Right atrium auricular region (tissue), 2 donors: ENCODE measurements around the gene GINS2. TPM values are rescaled to one million over a fixed set of nuclear protein-coding genes. Genes with fewer than 3 reads are reported as not detected.

Experiments
- DNase-seq: peaks from one replicate; pipeline ENCODE4 v3.0.0-alpha.2; 2019; ENCODE audit warnings: low spot score
- H3K27ac ChIP-seq, 2 donors: fragments of 200-600 bp; sonication (generic); 1 replicate in 1 of 2; 2 replicates in 1 of 2; pipeline ENCODE4 v1.5.1; 2016 to 2019
- H3K27me3 ChIP-seq, 2 donors: fragments of 200-600 bp; sonication (generic); one replicate each; pipeline versions ENCODE4 v1.5.1 to v1.6.0; 2017 to 2019
- H3K36me3 ChIP-seq: fragments of 200-600 bp; sonication (generic); one replicate; pipeline ENCODE4 v1.5.1; 2016
- H3K4me1 ChIP-seq, 2 donors: fragments of 200-600 bp; sonication (generic); one replicate each; pipeline versions ENCODE4 v1.5.1 to v1.6.0; 2017 to 2019
- H3K4me3 ChIP-seq, 2 donors: fragments of 200-600 bp; sonication (generic); 1 replicate in 1 of 2; 2 replicates in 1 of 2; pipeline ENCODE4 v1.5.1; 2017 to 2019; ENCODE audit warnings: mild to moderate bottlenecking in 1 of 2, moderate library complexity in 1 of 2
- H3K9me3 ChIP-seq, 2 donors: fragments of 200-600 bp; sonication (generic); one replicate each; pipeline ENCODE4 v1.5.1; 2019
- total RNA-seq, 2 donors: library from RNA; depleted of rRNA; stranded (reverse); fragments of >200 nt; gene quantifications; one replicate each; pipeline ENCODE4 v1.1.0, GENCODE V29; 2016
- TF ChIP-seq, protein P1 (sequence below), 2 donors: fragments of 200-600 bp; sonication (generic); IDR thresholded peaks; one replicate each; pipeline ENCODE4 v1.5.1; 2019; ENCODE audit warnings: antibody characterized with exemption in 2 of 2

The GINS2 gene
- total RNA-seq, 2 donors from 2014 or later: 0.15 TPM; not detected in 1

DNA sequence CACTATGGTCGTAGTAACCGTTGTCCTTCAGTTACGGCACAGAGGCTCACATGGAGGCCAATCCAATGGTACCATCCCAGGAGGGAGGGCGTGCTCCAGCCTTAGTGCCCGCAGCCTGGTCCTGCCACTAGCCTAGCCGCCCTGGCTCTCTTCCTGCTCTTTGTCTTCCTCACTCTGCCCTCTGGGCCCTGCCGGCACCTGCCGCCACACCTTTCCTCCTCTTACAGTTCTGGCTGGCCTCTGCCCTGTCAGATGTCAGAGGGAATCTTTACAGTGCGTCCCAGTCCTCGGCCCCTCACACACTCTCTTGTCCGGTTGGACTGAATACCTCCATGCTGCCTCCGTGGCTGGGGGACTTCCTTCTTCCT, 23.4 kb downstream of the GINS2 start:
- Histone ChIP-seq H3K36me3 (peaks cover 91% of the 10 kb centered on the region), H3K27ac (no peak overlapping the region), H3K4me3 (no peak overlapping the region), H3K27me3 (no peaks in the 10 kb centered on the region), H3K4me1 (peaks cover 0 to 1% of the 10 kb centered on the region in 2 donors), H3K9me3 (no peaks in the 10 kb centered on the region)
- no peak for DNase-seq
- TF ChIP-seq, protein P1, sequence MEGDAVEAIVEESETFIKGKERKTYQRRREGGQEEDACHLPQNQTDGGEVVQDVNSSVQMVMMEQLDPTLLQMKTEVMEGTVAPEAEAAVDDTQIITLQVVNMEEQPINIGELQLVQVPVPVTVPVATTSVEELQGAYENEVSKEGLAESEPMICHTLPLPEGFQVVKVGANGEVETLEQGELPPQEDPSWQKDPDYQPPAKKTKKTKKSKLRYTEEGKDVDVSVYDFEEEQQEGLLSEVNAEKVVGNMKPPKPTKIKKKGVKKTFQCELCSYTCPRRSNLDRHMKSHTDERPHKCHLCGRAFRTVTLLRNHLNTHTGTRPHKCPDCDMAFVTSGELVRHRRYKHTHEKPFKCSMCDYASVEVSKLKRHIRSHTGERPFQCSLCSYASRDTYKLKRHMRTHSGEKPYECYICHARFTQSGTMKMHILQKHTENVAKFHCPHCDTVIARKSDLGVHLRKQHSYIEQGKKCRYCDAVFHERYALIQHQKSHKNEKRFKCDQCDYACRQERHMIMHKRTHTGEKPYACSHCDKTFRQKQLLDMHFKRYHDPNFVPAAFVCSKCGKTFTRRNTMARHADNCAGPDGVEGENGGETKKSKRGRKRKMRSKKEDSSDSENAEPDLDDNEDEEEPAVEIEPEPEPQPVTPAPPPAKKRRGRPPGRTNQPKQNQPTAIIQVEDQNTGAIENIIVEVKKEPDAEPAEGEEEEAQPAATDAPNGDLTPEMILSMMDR (IDR thresholded peaks at IDR 0.05): no peak

DNA sequence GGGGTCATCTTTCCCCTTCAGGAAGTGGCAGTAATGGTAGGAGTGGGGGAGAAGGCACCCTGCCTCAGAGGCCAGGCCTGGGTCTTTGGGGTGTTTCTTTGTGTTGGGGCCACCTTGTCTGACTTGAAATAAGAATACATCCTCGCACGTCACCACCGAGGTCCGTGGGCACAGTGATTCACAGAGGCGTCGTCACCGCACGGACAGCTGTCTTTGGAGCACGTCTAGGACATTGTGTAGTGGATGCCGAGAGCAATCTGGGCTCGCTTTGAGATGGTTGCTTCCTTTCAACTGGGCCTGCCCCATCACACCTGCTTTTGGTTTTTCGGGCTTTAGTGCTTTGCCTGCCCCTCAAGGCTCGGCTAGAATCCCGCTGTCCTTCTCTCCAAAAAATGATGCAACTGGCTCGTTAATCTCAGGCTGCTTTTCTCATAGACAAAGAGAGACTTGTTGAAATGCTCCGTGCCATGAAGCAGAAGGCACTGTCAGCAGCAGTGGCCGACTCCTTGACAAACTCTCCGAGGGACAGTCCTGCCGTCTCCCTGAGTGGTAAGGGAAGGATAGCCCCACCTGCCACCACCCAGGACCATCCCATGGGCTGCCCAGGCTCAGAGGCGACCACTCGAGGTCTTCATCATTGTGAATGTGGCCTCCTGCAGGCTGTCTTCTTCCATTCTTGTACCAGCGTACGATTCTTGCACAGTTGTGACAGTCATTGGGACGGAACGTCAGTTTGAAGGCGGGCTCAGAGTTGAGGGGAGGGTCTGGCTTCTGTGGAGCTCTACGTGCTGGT, 24.0 kb downstream of the GINS2 start:
- DNase-seq: no peak
- peaks cover 87% of the 10 kb centered on the region for H3K36me3 ChIP-seq
- TF ChIP-seq, protein P1 (IDR thresholded peaks at IDR 0.05): no peak
- H3K4me1 ChIP-seq: peaks cover 0 to 7% of the 10 kb centered on the region in 2 donors
- H3K4me3 ChIP-seq: no peak overlapping the region
- no peaks in the 10 kb centered on the region for H3K27me3 ChIP-seq
- no peak overlapping the region for H3K27ac ChIP-seq
- no peaks in the 10 kb centered on the region for H3K9me3 ChIP-seq

DNA sequence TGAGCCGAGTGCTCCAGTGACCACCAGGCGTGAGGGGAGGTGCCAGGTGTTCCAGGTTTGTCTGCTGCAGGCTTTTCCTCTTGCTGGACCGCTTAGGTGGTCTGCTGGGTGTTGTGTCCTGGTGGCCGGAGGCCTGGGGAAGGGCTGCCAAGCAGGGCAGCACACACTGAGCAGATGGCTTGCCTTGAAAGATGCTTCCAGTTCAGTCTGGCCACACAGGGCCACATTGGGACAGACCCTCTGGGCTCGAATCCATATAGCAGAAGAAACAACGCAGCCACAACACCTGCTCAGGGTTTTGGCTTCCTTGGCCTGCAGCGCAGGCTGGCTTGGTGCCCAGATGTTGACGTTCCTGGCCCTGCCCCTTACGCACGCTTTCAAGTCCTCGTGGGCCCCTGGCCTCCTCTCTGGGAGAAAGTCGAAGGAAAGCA, 24.8 kb downstream of the GINS2 start:
- no peak for DNase-seq
- H3K36me3 ChIP-seq: peaks cover 80% of the 10 kb centered on the region
- no peaks in the 10 kb centered on the region for H3K27me3 ChIP-seq
- H3K4me3 ChIP-seq: no peak overlapping the region
- H3K27ac ChIP-seq: no peak overlapping the region
- H3K9me3 ChIP-seq: no peaks in the 10 kb centered on the region
- TF ChIP-seq, protein P1 (IDR thresholded peaks at IDR 0.05): no peak
- H3K4me1 ChIP-seq: peaks cover 0 to 16% of the 10 kb centered on the region in 2 donors

DNA sequence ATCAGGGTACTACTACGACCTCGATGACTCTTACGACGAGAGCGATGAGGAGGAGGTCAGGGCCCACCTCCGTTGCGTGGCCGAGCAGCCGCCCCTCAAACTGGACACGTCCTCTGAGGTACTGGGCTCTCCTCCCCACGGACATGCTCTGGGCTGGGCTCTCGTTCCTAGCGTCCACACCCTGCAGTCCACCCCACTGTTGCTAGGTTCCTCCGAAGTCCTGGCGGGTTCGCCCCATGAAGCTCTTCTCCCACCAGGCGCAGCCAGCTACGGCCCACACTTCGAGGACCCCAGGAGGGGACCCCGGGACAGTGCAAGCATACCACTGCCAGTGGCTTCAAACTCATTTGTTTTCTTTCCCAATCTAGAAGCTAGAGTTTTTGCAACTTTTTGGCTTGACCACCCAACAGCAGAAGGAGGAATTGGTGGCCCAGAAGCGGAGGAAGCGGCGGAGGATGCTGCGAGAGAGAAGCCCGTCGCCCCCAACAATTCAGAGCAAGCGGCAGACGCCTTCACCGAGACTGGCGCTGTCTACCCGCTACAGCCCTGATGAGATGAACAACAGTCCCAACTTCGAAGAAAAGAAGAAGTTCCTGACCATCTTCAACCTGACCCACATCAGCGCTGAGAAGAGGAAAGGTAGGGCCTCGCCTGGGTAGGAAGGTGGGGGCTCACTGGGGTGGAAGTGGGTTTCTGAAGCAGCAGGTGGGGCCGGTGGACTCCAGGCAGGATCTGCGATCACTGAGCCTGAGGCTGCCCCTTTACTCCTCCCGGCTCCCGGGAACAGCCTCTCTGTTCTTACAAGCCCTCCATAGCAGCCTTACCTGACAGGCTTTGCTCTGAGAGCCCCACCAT, 25.6 kb downstream of the GINS2 start:
- TF ChIP-seq, protein P1 (IDR thresholded peaks at IDR 0.05): no peak
- no peak overlapping the region for H3K27ac ChIP-seq

DNA sequence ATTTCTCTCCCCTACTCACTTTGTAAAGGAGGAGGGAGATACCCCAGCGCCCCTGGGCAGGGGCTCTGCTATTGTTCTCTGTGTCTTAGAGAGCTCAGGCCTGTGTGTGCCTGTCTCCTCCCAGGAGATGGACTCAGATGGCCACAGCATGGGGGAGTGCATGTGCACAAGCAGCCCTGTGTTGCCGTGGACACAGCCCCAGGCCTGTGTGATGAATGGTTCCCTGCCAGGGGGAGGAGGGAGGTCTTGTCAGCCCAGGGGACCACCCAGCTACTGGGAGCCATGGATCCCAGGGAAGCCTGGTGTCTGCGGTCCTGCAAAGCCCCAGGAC, 26.3 kb downstream of the GINS2 start:
- no peak overlapping the region for H3K27ac ChIP-seq
- H3K27me3 ChIP-seq: no peaks in the 10 kb centered on the region
- H3K4me3 ChIP-seq: no peak overlapping the region
- peaks cover 80% of the 10 kb centered on the region for H3K36me3 ChIP-seq
- no peaks in the 10 kb centered on the region for H3K9me3 ChIP-seq
- peaks cover 0 to 19% of the 10 kb centered on the region in 2 donors for H3K4me1 ChIP-seq
- TF ChIP-seq, protein P1 (IDR thresholded peaks at IDR 0.05): no peak
- no peak for DNase-seq

More for the DNA sequence above, 25.6 kb downstream of the GINS2 start:
- no peak for DNase-seq
- H3K9me3 ChIP-seq: no peaks in the 10 kb centered on the region
- H3K36me3 ChIP-seq: peaks cover 80% of the 10 kb centered on the region
- H3K4me3 ChIP-seq: no peak overlapping the region
- H3K27me3 ChIP-seq: no peaks in the 10 kb centered on the region
- peaks cover 0 to 19% of the 10 kb centered on the region in 2 donors for H3K4me1 ChIP-seq
